Activated CD4-positive, alpha-beta T cell treated with anti-CD3 and anti-CD28 coated beads, Interleukin-2, amount 10 ng/mL, durations not matched to agents 7 days and 5 days (primary cell): Measurements from ENCODE around the gene SS18L1. TPM values are rescaled to one million over a fixed set of nuclear protein-coding genes. Genes with fewer than 3 reads are reported as not detected.

Experiments used
- CTCF ChIA-PET: fragments of 350-600 bp; sonication (Branson Sonifier 250); formaldehyde crosslinking; loops from one replicate; lab custom pipeline; 2021; ENCODE audit warnings: antibody characterized with exemption; lab: Charles Lee
- POLR2A ChIA-PET: fragments of 350-600 bp; sonication (Branson Sonifier 250); formaldehyde crosslinking; loops from one replicate; lab custom pipeline; 2021; ENCODE audit warnings: antibody characterized with exemption; lab: Charles Lee
- DNase-seq: peaks from one replicate; pipeline ENCODE4 v3.0.0-alpha.2; 2020
- H3K27ac Mint-ChIP-seq: one replicate; pipeline ENCODE4 v1.8.0; 2021; ENCODE audit warnings: mild to moderate bottlenecking, moderate library complexity, mixed read lengths
- H3K27me3 Mint-ChIP-seq: one replicate; pipeline ENCODE4 v1.8.0; 2021; ENCODE audit warnings: mixed read lengths
- H3K36me3 Mint-ChIP-seq: one replicate; pipeline ENCODE4 v1.8.0; 2021; ENCODE audit warnings: low read depth, mixed read lengths
- H3K4me1 Mint-ChIP-seq: one replicate; pipeline ENCODE4 v1.8.0; 2021; ENCODE audit warnings: mixed read lengths
- H3K4me3 Mint-ChIP-seq: one replicate; pipeline ENCODE4 v1.8.0; 2021; ENCODE audit warnings: mild to moderate bottlenecking, moderate library complexity, mixed read lengths
- H3K9me3 Mint-ChIP-seq: one replicate; pipeline ENCODE4 v1.8.0; 2021; ENCODE audit warnings: mixed read lengths
- total RNA-seq, 2 experiments: library from RNA; stranded (reverse); gene quantifications; one replicate each; pipeline ENCODE4 v1.2.3, GENCODE V29; 2021

The SS18L1 gene
- total RNA-seq, 2 experiments from 2014 or later, result 17.3 to 19.7 TPM

GRCh38 chr20:62191781-62192559 lies 48.4 kb downstream of the SS18L1 start:
- no peak overlapping the region for H3K4me3 Mint-ChIP-seq
- peaks cover 5% of the 10 kb centered on the region for H3K4me1 Mint-ChIP-seq

GRCh38 chr20:62192635-62193034 lies 49.1 kb downstream of the SS18L1 start:
- Mint-ChIP-seq H3K4me1 (peaks cover 1% of the 10 kb centered on the region), H3K36me3 (peaks cover 5% of the 10 kb centered on the region), H3K9me3 (no peaks in the 10 kb centered on the region), H3K27me3 (no peaks in the 10 kb centered on the region), H3K4me3 (no peak overlapping the region), H3K27ac (no peak overlapping the region)
- DNase-seq, result no peak
- ChIA-PET POLR2A (no interaction called here), CTCF (no interaction called here)

More at GRCh38 chr20:62191781-62192559, 48.4 kb downstream of the SS18L1 start:
- peaks cover 5% of the 10 kb centered on the region for H3K36me3 Mint-ChIP-seq
- CTCF ChIA-PET, result no interaction called here
- H3K27ac Mint-ChIP-seq, result no peak overlapping the region
- no peaks in the 10 kb centered on the region for H3K9me3 Mint-ChIP-seq
- no peaks in the 10 kb centered on the region for H3K27me3 Mint-ChIP-seq
- POLR2A ChIA-PET, result no interaction called here
- no peak for DNase-seq

GRCh38 chr20:62193079-62194025 lies 49.8 kb downstream of the SS18L1 start:
- POLR2A ChIA-PET, result no interaction called here
- CTCF ChIA-PET, result no interaction called here

GRCh38 chr20:62195075-62195405 lies 51.5 kb downstream of the SS18L1 start:
- H3K27me3 Mint-ChIP-seq, result no peaks in the 10 kb centered on the region
- H3K4me1 Mint-ChIP-seq, result no peaks in the 10 kb centered on the region
- no peak overlapping the region for H3K4me3 Mint-ChIP-seq
- no peak for DNase-seq
- peaks cover 18% of the 10 kb centered on the region for H3K36me3 Mint-ChIP-seq
- ChIA-PET POLR2A (no interaction called here), CTCF (no interaction called here)
- H3K27ac Mint-ChIP-seq, result no peak overlapping the region
- no peaks in the 10 kb centered on the region for H3K9me3 Mint-ChIP-seq

More at GRCh38 chr20:62193079-62194025, 49.8 kb downstream of the SS18L1 start:
- no peak overlapping the region for H3K27ac Mint-ChIP-seq
- no peaks in the 10 kb centered on the region for H3K4me1 Mint-ChIP-seq
- H3K27me3 Mint-ChIP-seq, result no peaks in the 10 kb centered on the region
- H3K9me3 Mint-ChIP-seq, result no peaks in the 10 kb centered on the region
- DNase-seq, result no peak
- H3K36me3 Mint-ChIP-seq, result peaks cover 5% of the 10 kb centered on the region
- no peak overlapping the region for H3K4me3 Mint-ChIP-seq

GRCh38 chr20:62195736-62196135 lies 52.2 kb downstream of the SS18L1 start:
- H3K27me3 Mint-ChIP-seq, result no peaks in the 10 kb centered on the region
- ChIA-PET POLR2A (no interaction called here), CTCF (no interaction called here)
- no peak for DNase-seq
- peaks cover 23% of the 10 kb centered on the region for H3K36me3 Mint-ChIP-seq
- H3K4me3 Mint-ChIP-seq, result no peak overlapping the region
- H3K4me1 Mint-ChIP-seq, result no peaks in the 10 kb centered on the region
- no peak overlapping the region for H3K27ac Mint-ChIP-seq
- H3K9me3 Mint-ChIP-seq, result no peaks in the 10 kb centered on the region

GRCh38 chr20:62196286-62196685 lies 52.7 kb downstream of the SS18L1 start:
- H3K9me3 Mint-ChIP-seq, result no peaks in the 10 kb centered on the region
- no peaks in the 10 kb centered on the region for H3K4me1 Mint-ChIP-seq
- H3K27ac Mint-ChIP-seq, result no peak overlapping the region
- H3K4me3 Mint-ChIP-seq, result no peak overlapping the region
- CTCF ChIA-PET, result interaction anchor here (0.6 kb wide), 1 partner anchor 19 kb away, joined by 5 read pairs; no protein-coding TSS in a partner anchor
- no peaks in the 10 kb centered on the region for H3K27me3 Mint-ChIP-seq
- DNase-seq, result no peak
- POLR2A ChIA-PET, result no interaction called here
- peaks cover 23% of the 10 kb centered on the region for H3K36me3 Mint-ChIP-seq

- peaks cover 28% of the 10 kb centered on the region for H3K36me3 Mint-ChIP-seq
- no peak for DNase-seq
- CTCF ChIA-PET, result no interaction called here
- no peaks in the 10 kb centered on the region for H3K9me3 Mint-ChIP-seq
- H3K4me1 Mint-ChIP-seq, result no peaks in the 10 kb centered on the region
- POLR2A ChIA-PET, result interaction anchor here (0.5 kb wide), 1 partner anchor 9 kb away, joined by 8 read pairs; no protein-coding TSS in a partner anchor
- no peak overlapping the region for H3K27ac Mint-ChIP-seq
- H3K27me3 Mint-ChIP-seq, result no peaks in the 10 kb centered on the region
- no peak overlapping the region for H3K4me3 Mint-ChIP-seq
Measured at GRCh38 chr20:62197311-62197710, 53.7 kb downstream of the SS18L1 start.

- POLR2A ChIA-PET, result interaction anchor here (0.5 kb wide), 1 partner anchor 10 kb away, joined by 8 read pairs; no protein-coding TSS in a partner anchor
- no peaks in the 10 kb centered on the region for H3K9me3 Mint-ChIP-seq
- no peak overlapping the region for H3K27ac Mint-ChIP-seq
- no peak overlapping the region for H3K4me3 Mint-ChIP-seq
- H3K36me3 Mint-ChIP-seq, result peaks cover 28% of the 10 kb centered on the region
- H3K4me1 Mint-ChIP-seq, result no peaks in the 10 kb centered on the region
- CTCF ChIA-PET, result no interaction called here
- no peak for DNase-seq
- H3K27me3 Mint-ChIP-seq, result no peaks in the 10 kb centered on the region
Measured at GRCh38 chr20:62197801-62198200, 54.2 kb downstream of the SS18L1 start.

GRCh38 chr20:62198496-62198895 lies 54.9 kb downstream of the SS18L1 start:
- H3K9me3 Mint-ChIP-seq, result no peaks in the 10 kb centered on the region
- no peak overlapping the region for H3K4me3 Mint-ChIP-seq
- DNase-seq, result no peak
- POLR2A ChIA-PET, result no interaction called here
- H3K27me3 Mint-ChIP-seq, result no peaks in the 10 kb centered on the region
- peaks cover 28% of the 10 kb centered on the region for H3K36me3 Mint-ChIP-seq
- peaks cover 3% of the 10 kb centered on the region for H3K4me1 Mint-ChIP-seq
- CTCF ChIA-PET, result no interaction called here
- H3K27ac Mint-ChIP-seq, result no peak overlapping the region

GRCh38 chr20:62198931-62199330 lies 55.4 kb downstream of the SS18L1 start:
- H3K27me3 Mint-ChIP-seq, result no peaks in the 10 kb centered on the region
- DNase-seq, result no peak
- peaks cover 3% of the 10 kb centered on the region for H3K4me1 Mint-ChIP-seq
- POLR2A ChIA-PET, result no interaction called here
- CTCF ChIA-PET, result no interaction called here
- no peak overlapping the region for H3K4me3 Mint-ChIP-seq
- H3K36me3 Mint-ChIP-seq, result peaks cover 28% of the 10 kb centered on the region
- H3K9me3 Mint-ChIP-seq, result no peaks in the 10 kb centered on the region
- no peak overlapping the region for H3K27ac Mint-ChIP-seq

- Mint-ChIP-seq H3K9me3 (no peaks in the 10 kb centered on the region), H3K4me3 (no peak overlapping the region), H3K36me3 (peaks cover 25% of the 10 kb centered on the region), H3K4me1 (peaks cover 3% of the 10 kb centered on the region), H3K27me3 (no peaks in the 10 kb centered on the region), H3K27ac (no peak overlapping the region)
- POLR2A ChIA-PET, result no interaction called here
- CTCF ChIA-PET, result interaction anchor here (1.4 kb wide), 1 partner anchor 13 kb away, joined by 4 read pairs; no protein-coding TSS in a partner anchor
- no peak for DNase-seq
Measured at GRCh38 chr20:62200491-62201172, 57.1 kb downstream of the SS18L1 start.

GRCh38 chr20:62201173-62202082 lies 57.9 kb downstream of the SS18L1 start:
- H3K36me3 Mint-ChIP-seq, result peaks cover 24% of the 10 kb centered on the region
- peaks cover 3% of the 10 kb centered on the region for H3K4me1 Mint-ChIP-seq
- H3K4me3 Mint-ChIP-seq, result no peak overlapping the region
- H3K27ac Mint-ChIP-seq, result no peak overlapping the region
- CTCF ChIA-PET, result interaction anchor here (0.6 kb wide), 1 partner anchor 12 kb away, joined by 3 read pairs; no protein-coding TSS in a partner anchor
- no peaks in the 10 kb centered on the region for H3K27me3 Mint-ChIP-seq
- POLR2A ChIA-PET, result no interaction called here
- no peak for DNase-seq
- no peaks in the 10 kb centered on the region for H3K9me3 Mint-ChIP-seq
